B cell (primary cell): ENCODE data around the gene CTDSPL2. TPM values are rescaled to one million over a fixed set of nuclear protein-coding genes. Genes with fewer than 3 reads are reported as not detected.
A peak's percentile ranks its signal among the peaks of the same experiment; 100 is the strongest.

Experiments used
- ATAC-seq: fragments of 200-7000 bp; cut with Tn5 transposase; one replicate; pipeline ENCODE4 v1.10.0; 2021; ENCODE audit warnings: low read depth, mild to moderate bottlenecking, moderate number of reproducible peaks, moderate library complexity
- CTCF ChIA-PET: fragments of 350-600 bp; sonication (Branson Sonifier 250); formaldehyde crosslinking; loops from one replicate; lab custom pipeline; 2021; ENCODE audit warnings: antibody characterized with exemption, inconsistent platforms; lab: Charles Lee
- POLR2A ChIA-PET: fragments of 350-600 bp; sonication (Branson Sonifier 250); formaldehyde crosslinking; loops from one replicate; lab custom pipeline; 2021; ENCODE audit warnings: antibody characterized with exemption; lab: Charles Lee
- DNase-seq: peaks from one replicate; pipeline ENCODE4 v3.0.0; 2013
- H2AFZ ChIP-seq: 2 replicates; pipeline ENCODE4 v1.6.1; 2012; ENCODE audit warnings: mild to moderate bottlenecking, low read depth, low read length; ENCODE audit not compliant: insufficient read depth, poor library complexity, severe bottlenecking
- H3K27ac ChIP-seq, 2 donors: 1 replicate in 1 of 2; 2 replicates in 1 of 2; pipeline ENCODE4 v1.5.1; 2012 to 2013; ENCODE audit warnings: low read length in 2 of 2, mild to moderate bottlenecking in 2 of 2, moderate library complexity in 1 of 2
- H3K27me3 ChIP-seq, 4 experiments: fragments of 200-600 bp in 1 of 4; sonication (generic) in 1 of 4; replicated peaks in 1 of 4; 1 replicate in 2 of 4; 2 replicates in 2 of 4; pipeline versions ENCODE4 v1.6.1 to v1.7.0; 2013 to 2016; ENCODE audit warnings: low read length in 3 of 4, mild to moderate bottlenecking in 2 of 4, mixed read lengths in 1 of 4, moderate library complexity in 1 of 4; ENCODE audit not compliant: insufficient read depth in 4 of 4, control insufficient read depth in 3 of 4; ENCODE audit errors: control extremely low read depth in 1 of 4
- H3K36me3 ChIP-seq, 2 experiments: replicated peaks in 1 of 2; 1 replicate in 1 of 2; 2 replicates in 1 of 2; pipeline versions ENCODE4 v1.6.1 to v1.7.1; 2013; ENCODE audit warnings: low read length in 1 of 2; ENCODE audit not compliant: insufficient read depth in 2 of 2, control insufficient read depth in 1 of 2; ENCODE audit errors: control extremely low read depth in 1 of 2, extremely low read depth in 1 of 2
- H3K4me1 ChIP-seq, 2 donors: fragments of 200-600 bp in 1 of 2; sonication (generic) in 1 of 2; 1 replicate in 1 of 2; 2 replicates in 1 of 2; pipeline versions ENCODE4 v1.5.1 to v1.6.1; 2013 to 2017; ENCODE audit warnings: low read length in 2 of 2; ENCODE audit not compliant: control insufficient read depth in 2 of 2, insufficient read depth in 2 of 2
- H3K4me2 ChIP-seq: replicated peaks from 2 replicates; pipeline ENCODE3; 2012; ENCODE audit warnings: mild to moderate bottlenecking, low read depth, low read length; ENCODE audit not compliant: poor library complexity, severe bottlenecking
- H3K4me3 ChIP-seq, 5 experiments: fragments of 200-600 bp in 1 of 5; sonication (generic) in 1 of 5; 1 replicate in 3 of 5; 2 replicates in 2 of 5; pipeline versions ENCODE4 v1.5.1 to v1.7.0; 2011 to 2016; ENCODE audit warnings: low read length in 4 of 5, mild to moderate bottlenecking in 4 of 5, low read depth in 2 of 5, control low read depth in 1 of 5, moderate library complexity in 1 of 5; ENCODE audit not compliant: insufficient read depth in 1 of 5; ENCODE audit errors: control extremely low read depth in 1 of 5, extremely low read depth in 1 of 5
- H3K79me2 ChIP-seq: fragments of 200-600 bp; sonication (generic); one replicate; pipeline ENCODE4 v1.6.0; 2016; ENCODE audit warnings: low read length; ENCODE audit not compliant: control insufficient read depth, insufficient read depth
- H3K9ac ChIP-seq: fragments of 200-600 bp; sonication (generic); 2 replicates; pipeline ENCODE4 v1.6.1; 2017; ENCODE audit warnings: mild to moderate bottlenecking, low read length, moderate library complexity
- H3K9me3 ChIP-seq, 3 donors: one replicate each; pipeline versions ENCODE4 v1.6.1 to v1.7.1; 2013; ENCODE audit warnings: low read length in 2 of 3; ENCODE audit not compliant: control insufficient read depth in 2 of 3, insufficient read depth in 1 of 3; ENCODE audit errors: control extremely low read depth in 1 of 3
- H4K20me1 ChIP-seq: 2 replicates; pipeline ENCODE4 v1.6.0; 2012; ENCODE audit warnings: mild to moderate bottlenecking, low read length; ENCODE audit not compliant: insufficient read depth, control insufficient read depth, poor library complexity, severe bottlenecking
- H3K27ac Mint-ChIP-seq: one replicate; pipeline ENCODE4 v1.8.0; 2021; ENCODE audit warnings: mixed read lengths
- H3K27me3 Mint-ChIP-seq: one replicate; pipeline ENCODE4 v1.8.0; 2021; ENCODE audit warnings: mixed read lengths
- H3K4me1 Mint-ChIP-seq: one replicate; pipeline ENCODE4 v1.8.0; 2021; ENCODE audit warnings: mixed read lengths
- H3K4me3 Mint-ChIP-seq: one replicate; pipeline ENCODE4 v1.8.0; 2021; ENCODE audit warnings: mixed read lengths
- H3K9me3 Mint-ChIP-seq: one replicate; pipeline ENCODE4 v1.8.0; 2022; ENCODE audit warnings: mixed read lengths; ENCODE audit not compliant: insufficient read depth
- CTCF ChIP-seq: fragments of 200-600 bp; IDR thresholded peaks from one replicate; pipeline ENCODE4 v1.8.0; 2022; ENCODE audit warnings: antibody characterized with exemption, mild to moderate bottlenecking
- EZH2 ChIP-seq: IDR thresholded peaks from 2 replicates; pipeline ENCODE4 v1.6.1; 2012; ENCODE audit warnings: borderline replicate concordance, low read depth, mild to moderate bottlenecking, moderate library complexity, low read length; ENCODE audit not compliant: insufficient read depth, poor library complexity, severe bottlenecking
- WGBS: methylation state at CpG from one replicate; pipeline ENCODE4 v1.1.5; 2013; ENCODE audit warnings: missing lambda C conversion rate; ENCODE audit not compliant: insufficient coverage; 5-methylcytosine and 5-hydroxymethylcytosine counted together
- intact Hi-C: fragments of 100-400 bp; cut with micrococcal nuclease; formaldehyde crosslinking; loops from one replicate; pipeline ENCODE4 v1.10.0; 2022
- polyA plus RNA-seq: library from polyadenylated mRNA; depleted of rRNA; stranded (reverse); fragments of >200 nt; gene quantifications from 2 replicates; pipeline ENCODE4 v1.2.3, GENCODE V29; 2012
- total RNA-seq, 2 donors: library from RNA; stranded (reverse); fragments of 120-200 nt in 1 of 2; gene quantifications; 1 replicate in 1 of 2; 2 replicates in 1 of 2; pipeline versions ENCODE4 v1.2.3 to v1.2.4, GENCODE V29; 2013 to 2022

The CTDSPL2 gene
- total and polyA plus RNA-seq, 2 donors (not counting 1 experiment from before 2014, with no cell fraction given): 17.8 to 84.1 TPM

- ChIA-PET POLR2A (no interaction called here), CTCF (interaction anchor here (1.0 kb wide), 1 partner anchor 9 kb away, joined by 3 read pairs; no protein-coding TSS in a partner anchor)
- peak overlapping the region; percentile 56 for H3K27ac Mint-ChIP-seq
- Histone ChIP-seq H3K36me3 (peaks cover 19 to 83% of the 10 kb centered on the region in 2 experiments), H3K4me1 (no peaks in the 10 kb centered on the region), H3K27me3 (no peaks in the 10 kb centered on the region), H4K20me1 (peaks cover under 1% of the 10 kb centered on the region), H2AFZ (no peak overlapping the region), H3K4me2 (no peak overlapping the region), H3K79me2 (peaks cover 8% of the 10 kb centered on the region), H3K9ac (no peak overlapping the region), H3K4me3 (no peak overlapping the region), H3K27ac (no peak overlapping the region), H3K9me3 (peaks cover 0 to 6% (median 3%) of the 10 kb centered on the region in 3 donors)
- H3K4me3 Mint-ChIP-seq: no peak overlapping the region
- no peak for ATAC-seq
- intact Hi-C loops: no loop called here
- no peak for DNase-seq
- H3K27me3 Mint-ChIP-seq: no peaks in the 10 kb centered on the region
- H3K4me1 Mint-ChIP-seq: no peaks in the 10 kb centered on the region
- WGBS: 100% methylated on average over 3 of the region's 4 CpGs
- TF ChIP-seq EZH2 (no peak), CTCF (no peak)
- no peaks in the 10 kb centered on the region for H3K9me3 Mint-ChIP-seq
Measured at GRCh38 chr15:44570361-44570760, 142.9 kb downstream of the CTDSPL2 start.

GRCh38 chr15:44573386-44573785 is 146.0 kb downstream of the CTDSPL2 start:
- ATAC-seq (no peak), DNase-seq (no peak)
- no peak overlapping the region for H3K27ac ChIP-seq
- peaks cover 26% of the 10 kb centered on the region for H3K79me2 ChIP-seq
- peaks cover 4% of the 10 kb centered on the region for H4K20me1 ChIP-seq
- H3K4me3 ChIP-seq: no peak overlapping the region
- intact Hi-C loops: no loop called here
- CTCF ChIA-PET: interaction anchor here (0.8 to 1.2 kb wide), 2 partner anchors 10 to 11 kb away, joined by 3 read pairs; no protein-coding TSS in a partner anchor
- no peak overlapping the region for H3K4me3 Mint-ChIP-seq
- H2AFZ ChIP-seq: no peak overlapping the region
- H3K4me1 ChIP-seq: peaks cover 1 to 2% of the 10 kb centered on the region in 2 donors
- no peak overlapping the region for H3K27ac Mint-ChIP-seq
- POLR2A ChIA-PET: no interaction called here
- H3K4me1 Mint-ChIP-seq: peaks cover 2% of the 10 kb centered on the region
- peaks cover 9 to 58% of the 10 kb centered on the region in 2 experiments for H3K36me3 ChIP-seq
- no peaks in the 10 kb centered on the region for H3K27me3 Mint-ChIP-seq
- TF ChIP-seq CTCF: no peak
- WGBS: 96% methylated on average over 6 of the region's 6 CpGs
- H3K27me3 ChIP-seq: no peaks in the 10 kb centered on the region
- H3K9me3 ChIP-seq: no peaks in the 10 kb centered on the region
- no peaks in the 10 kb centered on the region for H3K9me3 Mint-ChIP-seq
- H3K9ac ChIP-seq: no peak overlapping the region
- H3K4me2 ChIP-seq: no peak overlapping the region
